GM19463 (cell line): ENCODE results near the gene ART5.
"Not testable (repeated sequence)": the region's sequence is repeated elsewhere in the genome, so short reads cannot be mapped to it uniquely, and the experiment has no call there.

Experiments used
- ATAC-seq: cut with Tn5 transposase; IDR thresholded peaks from one replicate; pipeline ENCODE4 v1.9.1; 2021; ENCODE audit warnings: mild to moderate bottlenecking, moderate library complexity; ENCODE audit not compliant: unreplicated experiment

ART5 gene

GRCh38 chr11:3623767-3624458 is 17.9 kb downstream of the ART5 start:
- no peak for ATAC-seq

GRCh38 chr11:3623121-3623520 is 18.7 kb downstream of the ART5 start:
- ATAC-seq, result no peak

- ATAC-seq, result no peak
Measured at GRCh38 chr11:3622521-3622920, 19.3 kb downstream of the ART5 start.

- no peak for ATAC-seq
Measured at GRCh38 chr11:3617990-3618389, 23.8 kb downstream of the ART5 start.

GRCh38 chr11:3616721-3617460 is 24.9 kb downstream of the ART5 start:
- ATAC-seq, result no peak

GRCh38 chr11:3615998-3616397 is 25.8 kb downstream of the ART5 start:
- ATAC-seq, result no peak

- ATAC-seq, result peak; percentile 97
Measured at GRCh38 chr11:3614742-3615171, 27.0 kb downstream of the ART5 start.

- ATAC-seq, result no peak
Measured at GRCh38 chr11:3613998-3614741, 27.6 kb downstream of the ART5 start.

GRCh38 chr11:3611976-3612678 is 29.7 kb downstream of the ART5 start:
- ATAC-seq, result no peak

GRCh38 chr11:3610846-3611245 is 30.9 kb downstream of the ART5 start:
- ATAC-seq, result no peak

GRCh38 chr11:3609416-3610265 is 32.2 kb downstream of the ART5 start:
- ATAC-seq, result no peak

GRCh38 chr11:3605771-3606203 is 36.0 kb downstream of the ART5 start:
- ATAC-seq, result no peak

GRCh38 chr11:3605283-3605662 is 36.5 kb downstream of the ART5 start:
- ATAC-seq, result no peak

GRCh38 chr11:3604167-3604566 is 37.6 kb downstream of the ART5 start:
- no peak for ATAC-seq

GRCh38 chr11:3600201-3600600 is 41.6 kb downstream of the ART5 start:
- not testable (repeated sequence) for ATAC-seq

- not testable (repeated sequence) for ATAC-seq
Measured at GRCh38 chr11:3597743-3598142, 44.0 kb downstream of the ART5 start.

- not testable (repeated sequence) for ATAC-seq
Measured at GRCh38 chr11:3591326-3591725, 50.5 kb downstream of the ART5 start.

GRCh38 chr11:3590193-3590592 is 51.6 kb downstream of the ART5 start:
- ATAC-seq, result not testable (repeated sequence)

- ATAC-seq, result not testable (repeated sequence)
Measured at GRCh38 chr11:3588776-3589175, 53.0 kb downstream of the ART5 start.
